Trophoblast cell (in vitro differentiated cells and primary cell): ENCODE measurements around the gene UBLCP1.

Experiments
- DNase-seq, 2 donors: peaks; one replicate each; pipeline ENCODE4 v3.0.0-alpha.2; 2016
- H2AFZ ChIP-seq: 2 replicates; pipeline ENCODE4 v1.6.1; 2013; ENCODE audit warnings: low read length, moderate library complexity, mild to moderate bottlenecking; ENCODE audit not compliant: insufficient read depth, poor library complexity
- H2AK5ac ChIP-seq: 2 replicates; pipeline ENCODE4 v1.6.1; 2013; ENCODE audit warnings: mild to moderate bottlenecking, low read length
- H2BK120ac ChIP-seq: 2 replicates; pipeline ENCODE4 v1.6.1; 2013; ENCODE audit warnings: low read length, mild to moderate bottlenecking, moderate library complexity; ENCODE audit not compliant: insufficient read depth, poor library complexity
- H2BK12ac ChIP-seq: 2 replicates; pipeline ENCODE4 v1.6.1; 2013; ENCODE audit warnings: mild to moderate bottlenecking, low read length, moderate library complexity
- H2BK5ac ChIP-seq: 2 replicates; pipeline ENCODE4 v1.6.1; 2013; ENCODE audit warnings: low read length, low read depth, moderate library complexity, mild to moderate bottlenecking; ENCODE audit not compliant: poor library complexity
- H3K14ac ChIP-seq: 2 replicates; pipeline ENCODE4 v1.6.1; 2013; ENCODE audit warnings: mild to moderate bottlenecking, low read length
- H3K18ac ChIP-seq: 2 replicates; pipeline ENCODE4 v1.6.1; 2013; ENCODE audit warnings: mild to moderate bottlenecking, low read length
- H3K23ac ChIP-seq: 2 replicates; pipeline ENCODE4 v1.6.1; 2013; ENCODE audit warnings: low read length
- H3K27ac ChIP-seq: 2 replicates; pipeline ENCODE4 v1.5.1; 2013; ENCODE audit warnings: low read depth, mild to moderate bottlenecking, inconsistent platforms, low read length, moderate library complexity
- H3K27me3 ChIP-seq: 2 replicates; pipeline ENCODE4 v1.6.1; 2013; ENCODE audit warnings: inconsistent platforms, mild to moderate bottlenecking, low read length, moderate library complexity; ENCODE audit not compliant: insufficient read depth
- H3K36me3 ChIP-seq, 2 experiments: 1 replicate in 1 of 2; 2 replicates in 1 of 2; pipeline ENCODE4 v1.6.1; 2013; ENCODE audit warnings: low read length in 2 of 2, mild to moderate bottlenecking in 2 of 2, moderate library complexity in 1 of 2; ENCODE audit not compliant: insufficient read depth in 2 of 2, control insufficient read depth in 1 of 2
- H3K4ac ChIP-seq: 2 replicates; pipeline ENCODE4 v1.6.1; 2013; ENCODE audit warnings: low read depth, mild to moderate bottlenecking, low read length, moderate library complexity
- H3K4me1 ChIP-seq, 2 experiments: 1 replicate in 1 of 2; 2 replicates in 1 of 2; pipeline ENCODE4 v1.6.1; 2013; ENCODE audit warnings: low read length in 2 of 2, mild to moderate bottlenecking in 2 of 2, moderate library complexity in 1 of 2; ENCODE audit not compliant: insufficient read depth in 2 of 2, control insufficient read depth in 1 of 2
- H3K4me2 ChIP-seq: 2 replicates; pipeline ENCODE4 v1.6.1; 2013; ENCODE audit warnings: inconsistent platforms, mild to moderate bottlenecking, low read length, moderate library complexity
- H3K4me3 ChIP-seq: 2 replicates; pipeline ENCODE4 v1.5.1; 2013; ENCODE audit warnings: mild to moderate bottlenecking, low read depth, low read length, inconsistent platforms
- H3K79me1 ChIP-seq: one replicate; pipeline ENCODE4 v1.6.1; 2013; ENCODE audit warnings: low read length
- H3K79me2 ChIP-seq: 2 replicates; pipeline ENCODE4 v1.6.1; 2013; ENCODE audit warnings: low read length, mild to moderate bottlenecking; ENCODE audit not compliant: control insufficient read depth, insufficient read depth, poor library complexity
- H3K9ac ChIP-seq: 2 replicates; pipeline ENCODE4 v1.6.1; 2013; ENCODE audit warnings: mild to moderate bottlenecking, low read length
- H3K9me3 ChIP-seq: 2 replicates; pipeline ENCODE4 v1.6.1; 2013; ENCODE audit warnings: low read depth, mild to moderate bottlenecking, control low read depth, inconsistent platforms, low read length; ENCODE audit not compliant: insufficient read depth
- H4K12ac ChIP-seq: 2 replicates; pipeline ENCODE4 v1.6.1; 2013; ENCODE audit warnings: low read depth, mild to moderate bottlenecking, low read length, moderate library complexity
- H4K8ac ChIP-seq: 2 replicates; pipeline ENCODE4 v1.6.1; 2013; ENCODE audit warnings: low read depth, mild to moderate bottlenecking, low read length, moderate library complexity
- H4K91ac ChIP-seq: one replicate; pipeline ENCODE4 v1.6.1; 2013; ENCODE audit warnings: low read depth, mild to moderate bottlenecking, low read length, moderate library complexity
- WGBS: extraction: QIAGEN DNeasy Blood & Tissue Kit; methylation state at CpG from one replicate; pipeline ENCODE4 v1.1.7; 2013; ENCODE audit warnings: missing lambda C conversion rate; ENCODE audit not compliant: insufficient read length, insufficient coverage; ENCODE audit errors: extremely low coverage; 5-methylcytosine and 5-hydroxymethylcytosine counted together

UBLCP1 gene

DNA sequence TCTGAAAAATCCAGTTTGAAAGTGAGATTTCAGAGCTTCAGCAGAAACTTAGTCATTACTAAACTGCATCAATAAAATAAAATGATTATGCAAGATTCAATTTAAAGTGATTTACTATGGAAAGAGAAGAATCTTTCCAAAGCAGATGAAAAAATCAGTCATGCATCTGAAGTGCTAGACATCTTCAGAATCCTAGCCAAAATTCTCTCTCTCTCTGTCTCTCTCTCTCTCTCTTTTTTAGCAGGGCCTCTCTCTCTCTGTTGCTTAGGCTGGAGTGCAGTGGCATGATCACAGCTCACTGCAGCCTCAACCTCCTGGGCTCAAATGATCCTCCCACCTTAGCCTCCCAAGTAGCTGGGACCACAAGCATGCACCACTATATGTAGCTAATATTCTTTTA, 18.2 kb upstream of the UBLCP1 start:
- no peak for DNase-seq

DNA sequence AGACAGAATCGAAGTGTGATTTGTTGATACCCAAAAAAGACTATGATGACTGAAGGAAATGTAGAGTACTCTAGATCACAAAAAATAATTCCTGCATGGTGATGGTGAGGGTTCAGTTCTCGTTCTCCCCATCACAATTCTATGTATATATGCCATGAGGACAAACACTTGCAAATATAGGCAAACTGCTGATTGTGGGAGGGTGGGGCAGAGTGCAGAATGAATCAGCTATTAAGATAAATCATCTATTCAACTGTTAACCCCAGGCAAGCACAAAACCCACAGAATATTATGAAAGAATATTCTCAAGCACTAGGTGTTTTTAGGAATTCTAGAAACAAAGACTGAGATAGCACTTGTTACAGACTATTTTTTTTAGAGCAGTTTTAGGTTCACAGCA, 13.9 kb upstream of the UBLCP1 start:
- no peaks in the 10 kb centered on the region for H3K4me1 ChIP-seq
- H3K27me3 ChIP-seq, result no peaks in the 10 kb centered on the region
- no CpG with 5 or more reads among the region's 2 CpGs for WGBS
- no peaks in the 10 kb centered on the region for H3K79me1 ChIP-seq
- H2AFZ ChIP-seq, result no peak overlapping the region
- H2BK5ac ChIP-seq, result no peak overlapping the region
- no peak overlapping the region for H3K23ac ChIP-seq
- H3K79me2 ChIP-seq, result no peaks in the 10 kb centered on the region
- H3K9me3 ChIP-seq, result no peaks in the 10 kb centered on the region
- H3K4me2 ChIP-seq, result no peak overlapping the region
- H3K4ac ChIP-seq, result no peak overlapping the region
- H2BK120ac ChIP-seq, result no peak overlapping the region
- H3K4me3 ChIP-seq, result no peak overlapping the region
- H3K18ac ChIP-seq, result no peak overlapping the region
- no peak overlapping the region for H2AK5ac ChIP-seq
- H3K36me3 ChIP-seq, result no peaks in the 10 kb centered on the region
- H4K8ac ChIP-seq, result no peak overlapping the region
- no peak overlapping the region for H4K91ac ChIP-seq
- no peak overlapping the region for H4K12ac ChIP-seq
- DNase-seq, result no peak
- H3K9ac ChIP-seq, result no peak overlapping the region
- H3K27ac ChIP-seq, result no peak overlapping the region
- H3K14ac ChIP-seq, result no peak overlapping the region
- no peak overlapping the region for H2BK12ac ChIP-seq

More for the DNA sequence above, 18.2 kb upstream of the UBLCP1 start:
- Histone ChIP-seq H3K27me3 (no peaks in the 10 kb centered on the region), H2AK5ac (no peak overlapping the region), H3K4me2 (no peak overlapping the region), H3K27ac (no peak overlapping the region), H4K91ac (no peak overlapping the region), H2BK120ac (no peak overlapping the region), H2BK12ac (no peak overlapping the region), H3K79me1 (no peaks in the 10 kb centered on the region), H3K36me3 (no peaks in the 10 kb centered on the region), H3K79me2 (no peaks in the 10 kb centered on the region), H3K4me1 (peaks cover 0 to 2% of the 10 kb centered on the region in 2 experiments), H3K4ac (no peak overlapping the region), H3K14ac (no peak overlapping the region), H3K18ac (no peak overlapping the region), H3K4me3 (no peak overlapping the region), H4K8ac (no peak overlapping the region), H3K9ac (no peak overlapping the region), H2BK5ac (no peak overlapping the region), H3K23ac (no peak overlapping the region), H2AFZ (no peak overlapping the region), H3K9me3 (no peaks in the 10 kb centered on the region), H4K12ac (no peak overlapping the region)

DNA sequence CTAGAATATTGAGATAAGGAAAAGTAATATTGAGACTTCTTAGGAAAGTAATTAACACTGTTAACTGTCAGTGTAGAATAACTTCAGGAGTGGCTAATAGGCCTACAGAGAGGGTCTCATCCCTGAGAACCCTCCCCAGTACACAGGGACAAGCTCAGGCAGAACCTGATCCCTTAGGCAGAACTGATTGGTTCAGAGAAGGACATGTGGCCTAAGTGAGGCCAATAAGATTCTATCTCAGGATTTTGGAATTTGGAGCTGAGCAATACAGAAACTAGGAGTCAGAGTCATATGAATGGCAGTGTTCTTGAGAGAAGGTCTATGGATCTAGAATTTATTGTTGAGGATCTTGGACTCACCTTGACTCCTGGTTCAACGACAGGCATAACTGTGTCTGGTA, 10.9 kb upstream of the UBLCP1 start:
- no CpG with 5 or more reads among the region's 1 CpG for WGBS
- Histone ChIP-seq H3K79me2 (no peaks in the 10 kb centered on the region), H3K4me2 (no peak overlapping the region), H3K27ac (no peak overlapping the region), H3K27me3 (no peaks in the 10 kb centered on the region), H3K4ac (no peak overlapping the region), H3K4me1 (no peaks in the 10 kb centered on the region), H2AK5ac (no peak overlapping the region), H3K4me3 (no peak overlapping the region), H2BK12ac (no peak overlapping the region), H3K23ac (peak overlapping the region; percentile 40), H3K79me1 (no peaks in the 10 kb centered on the region), H2BK120ac (no peak overlapping the region), H2BK5ac (no peak overlapping the region), H3K18ac (no peak overlapping the region), H3K14ac (no peak overlapping the region), H3K9ac (no peak overlapping the region), H4K8ac (no peak overlapping the region), H4K12ac (no peak overlapping the region), H2AFZ (no peak overlapping the region), H3K36me3 (no peaks in the 10 kb centered on the region), H4K91ac (no peak overlapping the region), H3K9me3 (no peaks in the 10 kb centered on the region)
- DNase-seq, result no peak

DNA sequence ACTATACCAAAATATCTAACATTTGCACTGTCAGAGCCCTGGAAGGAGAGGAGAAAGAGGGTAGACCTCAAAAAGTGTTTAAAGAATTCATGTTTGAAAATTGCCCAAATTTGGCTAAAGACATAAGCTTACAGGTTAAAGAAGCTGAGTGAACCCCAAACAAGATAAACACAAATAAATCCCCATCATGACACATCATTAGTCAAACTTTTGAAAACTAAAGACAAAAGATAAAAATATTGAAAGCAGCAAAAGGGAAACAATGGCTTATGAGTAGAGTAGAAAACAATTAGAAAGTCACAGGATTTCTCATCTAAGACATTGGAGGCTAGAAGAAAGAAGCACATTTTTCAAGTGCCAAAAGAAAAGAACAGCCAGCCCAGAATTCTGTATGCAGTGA, 6.1 kb upstream of the UBLCP1 start:
- Histone ChIP-seq H3K79me1 (no peaks in the 10 kb centered on the region), H4K8ac (no peak overlapping the region), H2BK120ac (no peak overlapping the region), H3K79me2 (no peaks in the 10 kb centered on the region), H4K91ac (no peak overlapping the region), H2AK5ac (no peak overlapping the region), H3K4me2 (no peak overlapping the region), H3K27me3 (no peaks in the 10 kb centered on the region), H3K23ac (no peak overlapping the region), H4K12ac (no peak overlapping the region), H3K9ac (no peak overlapping the region), H2AFZ (no peak overlapping the region), H3K9me3 (no peaks in the 10 kb centered on the region), H2BK12ac (no peak overlapping the region), H3K36me3 (no peaks in the 10 kb centered on the region), H3K4me1 (no peaks in the 10 kb centered on the region), H3K18ac (no peak overlapping the region), H3K4ac (no peak overlapping the region), H3K14ac (no peak overlapping the region), H3K4me3 (no peak overlapping the region), H2BK5ac (no peak overlapping the region), H3K27ac (no peak overlapping the region)
- DNase-seq, result no peak
